ENCODE results near the gene RADIL. TPM values are rescaled to one million over a fixed set of nuclear protein-coding genes. Genes with fewer than 3 reads are reported as not detected.

Gene RADIL
- total RNA-seq, 4 donors from 2014 or later = 2.1 to 6.8 (median 3.6) TPM

DNA sequence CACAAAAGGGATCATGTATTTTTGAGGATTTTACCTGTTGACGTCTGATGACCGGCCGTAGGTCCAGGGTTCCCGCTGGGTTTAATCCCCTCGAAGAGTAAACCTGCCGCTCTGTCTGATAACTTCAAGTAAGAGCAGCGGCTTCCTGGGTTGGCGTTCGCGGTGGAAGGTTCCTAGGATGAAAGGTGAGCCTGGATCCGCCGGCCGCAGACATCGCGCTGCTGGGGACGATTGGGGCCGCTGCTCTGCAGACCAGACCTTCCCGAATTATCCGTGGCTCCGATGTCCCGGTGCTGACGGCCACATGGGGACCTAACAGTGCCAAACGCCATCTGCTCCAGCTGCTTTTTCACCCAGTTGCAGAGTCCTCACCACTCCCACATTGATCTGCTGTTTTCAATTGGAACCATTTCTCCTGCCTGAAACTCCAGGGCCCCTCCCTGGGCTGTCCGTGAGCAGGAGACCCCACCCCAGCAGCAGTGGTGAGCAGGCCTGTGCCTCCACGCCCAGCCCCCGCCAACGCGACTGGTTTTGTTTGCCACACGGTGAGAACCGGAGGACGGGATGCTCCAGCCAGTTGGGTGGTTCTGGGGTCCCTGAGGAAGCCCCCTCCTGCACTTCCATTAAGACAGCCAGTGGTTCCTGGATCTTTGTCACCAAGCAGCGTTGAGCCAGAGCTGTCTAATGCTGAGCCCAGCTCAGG lies 120.3 kb downstream of the RADIL start:
- no peaks in the 10 kb centered on the region for H3K9me3 ChIP-seq
- peaks cover 76% of the 10 kb centered on the region for H3K36me3 ChIP-seq
- H3K4me1 ChIP-seq = peaks cover 9% of the 10 kb centered on the region
- 88% methylated on average over 22 of the region's 32 CpGs for WGBS
- H3K27me3 ChIP-seq = no peaks in the 10 kb centered on the region
- H3K27ac ChIP-seq = no peak overlapping the region
- no peak for DNase-seq (ENCODE audit: low spot score in 2 of 2)
- no peak for TF ChIP-seq POLR2A (IDR thresholded peaks at IDR 0.05)
- no peak for TF ChIP-seq POLR2AphosphoS5 (IDR thresholded peaks at IDR 0.05)
- no peak for TF ChIP-seq EP300 (IDR thresholded peaks at IDR 0.05)
- TF ChIP-seq, protein P1, sequence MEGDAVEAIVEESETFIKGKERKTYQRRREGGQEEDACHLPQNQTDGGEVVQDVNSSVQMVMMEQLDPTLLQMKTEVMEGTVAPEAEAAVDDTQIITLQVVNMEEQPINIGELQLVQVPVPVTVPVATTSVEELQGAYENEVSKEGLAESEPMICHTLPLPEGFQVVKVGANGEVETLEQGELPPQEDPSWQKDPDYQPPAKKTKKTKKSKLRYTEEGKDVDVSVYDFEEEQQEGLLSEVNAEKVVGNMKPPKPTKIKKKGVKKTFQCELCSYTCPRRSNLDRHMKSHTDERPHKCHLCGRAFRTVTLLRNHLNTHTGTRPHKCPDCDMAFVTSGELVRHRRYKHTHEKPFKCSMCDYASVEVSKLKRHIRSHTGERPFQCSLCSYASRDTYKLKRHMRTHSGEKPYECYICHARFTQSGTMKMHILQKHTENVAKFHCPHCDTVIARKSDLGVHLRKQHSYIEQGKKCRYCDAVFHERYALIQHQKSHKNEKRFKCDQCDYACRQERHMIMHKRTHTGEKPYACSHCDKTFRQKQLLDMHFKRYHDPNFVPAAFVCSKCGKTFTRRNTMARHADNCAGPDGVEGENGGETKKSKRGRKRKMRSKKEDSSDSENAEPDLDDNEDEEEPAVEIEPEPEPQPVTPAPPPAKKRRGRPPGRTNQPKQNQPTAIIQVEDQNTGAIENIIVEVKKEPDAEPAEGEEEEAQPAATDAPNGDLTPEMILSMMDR (IDR thresholded peaks at IDR 0.05) = no peak
- no peak overlapping the region for H3K4me3 ChIP-seq

DNA sequence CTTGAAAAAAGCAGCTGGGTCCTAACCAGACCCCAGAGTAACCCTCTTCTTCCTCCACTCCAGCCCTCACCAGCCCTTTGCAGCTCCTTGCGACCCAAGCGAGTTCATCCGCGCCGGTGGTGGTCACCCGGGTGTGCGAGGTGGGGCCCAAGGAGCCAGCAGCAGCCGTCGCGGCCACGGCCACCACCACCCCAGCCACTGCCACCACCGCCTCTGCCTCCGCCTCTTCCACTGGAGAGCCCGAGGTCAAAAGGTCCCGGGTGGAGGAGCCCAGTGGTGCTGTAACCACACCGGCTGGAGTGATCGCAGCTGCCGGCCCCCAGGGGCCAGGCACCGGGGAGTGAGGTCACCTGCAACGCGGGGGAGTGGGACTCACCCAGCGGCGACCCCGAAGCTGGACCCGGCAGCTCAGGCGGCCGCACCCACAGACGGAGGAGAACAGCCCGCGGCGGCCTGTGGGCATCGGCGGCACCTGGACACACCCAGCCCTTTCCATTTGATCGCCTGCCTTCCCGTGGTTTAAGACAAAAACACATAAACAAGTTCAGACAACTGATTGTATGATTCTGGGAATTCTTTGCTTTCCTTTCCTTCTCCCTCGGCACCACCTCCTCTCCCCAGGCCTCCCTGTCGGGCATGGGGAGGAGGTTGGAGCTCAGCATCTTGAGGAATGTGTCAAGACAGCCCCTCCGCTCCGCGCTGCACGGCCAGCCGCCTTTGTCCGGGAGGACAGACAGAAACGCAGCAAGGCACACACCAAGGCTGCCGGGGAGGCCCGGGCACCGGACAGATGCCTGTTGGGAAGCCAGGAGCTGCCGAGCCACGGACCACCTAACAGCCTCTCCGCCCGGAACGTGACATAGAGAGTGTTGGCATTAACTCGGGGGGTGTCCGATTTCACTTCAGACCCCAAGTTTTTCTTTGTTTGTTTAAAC lies 121.1 kb downstream of the RADIL start:
- Histone ChIP-seq H3K27ac (no peak overlapping the region), H3K9me3 (no peaks in the 10 kb centered on the region), H3K4me3 (no peak overlapping the region), H3K27me3 (no peaks in the 10 kb centered on the region), H3K36me3 (peaks cover 84% of the 10 kb centered on the region), H3K4me1 (peaks cover 9% of the 10 kb centered on the region)
- TF ChIP-seq POLR2A (IDR thresholded peaks at IDR 0.05) (no peak), POLR2AphosphoS5 (IDR thresholded peaks at IDR 0.05) (no peak), EP300 (IDR thresholded peaks at IDR 0.05) (no peak)
- TF ChIP-seq, protein P1 (IDR thresholded peaks at IDR 0.05) = no peak
- 71% methylated on average over 35 of the region's 54 CpGs for WGBS
- no peak for DNase-seq (ENCODE audit: low spot score in 2 of 2)

DNA sequence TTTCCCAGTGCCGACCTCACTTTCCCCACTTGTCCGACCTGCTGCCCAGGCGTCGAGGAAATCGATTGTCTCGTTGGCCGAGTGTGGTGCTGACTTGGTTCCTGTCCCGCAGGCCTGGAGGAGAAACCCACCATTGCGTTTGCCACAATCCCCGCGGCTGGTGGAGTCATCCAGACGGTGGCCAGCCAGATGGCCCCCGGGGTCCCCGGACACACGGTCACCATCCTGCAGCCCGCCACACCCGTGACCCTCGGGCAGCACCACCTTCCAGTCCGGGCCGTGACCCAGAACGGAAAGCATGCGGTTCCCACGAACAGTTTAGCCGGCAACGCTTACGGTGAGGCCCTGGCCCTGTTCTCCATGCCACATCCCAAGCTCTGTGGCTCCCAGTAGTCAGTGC lies 122.6 kb downstream of the RADIL start:
- no peaks in the 10 kb centered on the region for H3K27me3 ChIP-seq
- H3K27ac ChIP-seq = no peak overlapping the region
- peaks cover 93% of the 10 kb centered on the region for H3K36me3 ChIP-seq
- WGBS = 93% methylated on average over 22 of the region's 26 CpGs
- peaks cover 9% of the 10 kb centered on the region for H3K4me1 ChIP-seq
- no peak overlapping the region for H3K4me3 ChIP-seq
- no peaks in the 10 kb centered on the region for H3K9me3 ChIP-seq
- TF ChIP-seq, protein P1 (IDR thresholded peaks at IDR 0.05) = no peak
- TF ChIP-seq POLR2A (IDR thresholded peaks at IDR 0.05) (no peak), EP300 (IDR thresholded peaks at IDR 0.05) (no peak), POLR2AphosphoS5 (IDR thresholded peaks at IDR 0.05) (no peak)
- DNase-seq (ENCODE audit: low spot score in 2 of 2) = no peak

DNA sequence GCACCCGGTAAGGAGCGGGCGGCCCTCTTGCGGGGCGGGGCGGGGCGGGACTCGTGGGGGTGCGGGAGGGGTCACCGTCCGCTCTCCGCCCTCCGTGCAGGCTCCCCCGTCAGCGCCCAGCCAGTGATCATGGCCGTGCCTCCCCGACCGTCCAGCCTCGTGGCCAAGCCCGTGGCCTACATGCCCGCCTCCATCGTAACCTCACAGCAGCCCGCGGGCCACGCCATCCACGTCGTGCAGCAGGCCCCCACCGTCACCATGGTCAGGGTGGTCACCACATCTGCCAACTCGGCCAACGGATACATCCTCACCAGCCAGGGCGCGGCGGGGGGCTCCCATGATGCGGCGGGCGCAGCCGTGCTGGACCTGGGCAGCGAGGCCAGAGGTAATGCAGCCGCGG lies 124.3 kb downstream of the RADIL start:
- H3K27me3 ChIP-seq = no peaks in the 10 kb centered on the region
- no peak overlapping the region for H3K27ac ChIP-seq
- 100% methylated on average over 1 of the region's 40 CpGs for WGBS
- TF ChIP-seq, protein P1 (IDR thresholded peaks at IDR 0.05) = no peak
- TF ChIP-seq POLR2A (IDR thresholded peaks at IDR 0.05) (no peak), EP300 (IDR thresholded peaks at IDR 0.05) (no peak), POLR2AphosphoS5 (IDR thresholded peaks at IDR 0.05) (no peak)
- peaks cover 100% of the 10 kb centered on the region for H3K36me3 ChIP-seq
- H3K4me1 ChIP-seq = peaks cover 9% of the 10 kb centered on the region
- DNase-seq (ENCODE audit: low spot score in 2 of 2) = no peak
- H3K9me3 ChIP-seq = no peaks in the 10 kb centered on the region
- no peak overlapping the region for H3K4me3 ChIP-seq

DNA sequence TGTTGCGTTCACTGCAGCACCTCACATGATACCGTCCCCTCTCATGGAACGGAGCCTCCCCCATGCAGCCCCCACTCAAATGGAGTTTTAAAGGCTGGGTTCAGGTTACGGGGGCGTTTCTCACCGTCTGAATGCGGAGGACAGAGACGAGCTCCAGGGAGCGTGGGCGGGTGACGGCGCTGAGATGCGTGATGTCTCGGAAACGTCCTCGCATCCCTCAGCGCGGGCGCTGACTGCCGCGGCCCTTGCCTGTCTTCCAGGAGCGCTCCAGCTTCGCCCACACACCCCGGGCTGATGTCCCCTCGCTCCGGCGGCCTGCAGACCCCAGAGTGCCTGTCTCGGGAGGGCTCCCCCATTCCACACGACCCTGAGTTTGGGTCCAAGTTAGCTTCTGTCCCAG lies 124.7 kb downstream of the RADIL start:
- H3K9me3 ChIP-seq = no peaks in the 10 kb centered on the region

More for the DNA sequence above, 124.7 kb downstream of the RADIL start:
- H3K4me1 ChIP-seq = peaks cover 12% of the 10 kb centered on the region
- WGBS = 98% methylated on average over 26 of the region's 29 CpGs
- DNase-seq (ENCODE audit: low spot score in 2 of 2) = no peak
- TF ChIP-seq EP300 (IDR thresholded peaks at IDR 0.05) (no peak), POLR2AphosphoS5 (IDR thresholded peaks at IDR 0.05) (no peak), POLR2A (IDR thresholded peaks at IDR 0.05) (no peak)
- TF ChIP-seq, protein P1 (IDR thresholded peaks at IDR 0.05) = no peak
- H3K4me3 ChIP-seq = no peak overlapping the region
- H3K27ac ChIP-seq = no peak overlapping the region
- H3K27me3 ChIP-seq = no peaks in the 10 kb centered on the region
- H3K36me3 ChIP-seq = peaks cover 96% of the 10 kb centered on the region
